ENCODE data around the gene ZNF195.
"Not testable (repeated sequence)": the region's sequence is repeated elsewhere in the genome, so short reads cannot be mapped to it uniquely, and the experiment has no call there.

ZNF195 gene

GRCh38 chr11:3402181-3402860 is 23.4 kb upstream of the ZNF195 start:
- not testable (repeated sequence) for DNase-seq (ENCODE audit: low spot score)

- DNase-seq (ENCODE audit: low spot score): not testable (repeated sequence)
Measured at GRCh38 chr11:3401052-3401451, 22.1 kb upstream of the ZNF195 start.

- not testable (repeated sequence) for DNase-seq (ENCODE audit: low spot score)
Measured at GRCh38 chr11:3398509-3398908, 19.6 kb upstream of the ZNF195 start.

- not testable (repeated sequence) for DNase-seq (ENCODE audit: low spot score)
Measured at GRCh38 chr11:3398106-3398505, 19.2 kb upstream of the ZNF195 start.

- not testable (repeated sequence) for DNase-seq (ENCODE audit: low spot score)
Measured at GRCh38 chr11:3397210-3397609, 18.3 kb upstream of the ZNF195 start.

- DNase-seq (ENCODE audit: low spot score): not testable (repeated sequence)
Measured at GRCh38 chr11:3395468-3395867, 16.5 kb upstream of the ZNF195 start.

GRCh38 chr11:3394956-3395355 is 16.0 kb upstream of the ZNF195 start:
- not testable (repeated sequence) for DNase-seq (ENCODE audit: low spot score)

GRCh38 chr11:3393450-3393849 is 14.5 kb upstream of the ZNF195 start:
- DNase-seq (ENCODE audit: low spot score): not testable (repeated sequence)

GRCh38 chr11:3382613-3383285 is 3.8 kb upstream of the ZNF195 start:
- no peak for DNase-seq (ENCODE audit: low spot score)

- no peak for DNase-seq (ENCODE audit: low spot score)
Measured at GRCh38 chr11:3381794-3382193, 2.8 kb upstream of the ZNF195 start.

- DNase-seq (ENCODE audit: low spot score): no peak
Measured at GRCh38 chr11:3380706-3381545, 2.0 kb upstream of the ZNF195 start.

GRCh38 chr11:3375552-3375951 is 3.4 kb downstream of the ZNF195 start:
- DNase-seq (ENCODE audit: low spot score): no peak

GRCh38 chr11:3370311-3370870 is 8.6 kb downstream of the ZNF195 start:
- DNase-seq (ENCODE audit: low spot score): no peak

- DNase-seq (ENCODE audit: low spot score): no peak
Measured at GRCh38 chr11:3369366-3369765, 9.6 kb downstream of the ZNF195 start.

GRCh38 chr11:3368199-3368598 is 10.7 kb downstream of the ZNF195 start:
- DNase-seq (ENCODE audit: low spot score): no peak

GRCh38 chr11:3367221-3367620 is 11.7 kb downstream of the ZNF195 start:
- no peak for DNase-seq (ENCODE audit: low spot score)

GRCh38 chr11:3359092-3359824 is 19.7 kb downstream of the ZNF195 start:
- no peak for DNase-seq (ENCODE audit: low spot score)

GRCh38 chr11:3357994-3358676 is 20.8 kb downstream of the ZNF195 start:
- no peak for DNase-seq (ENCODE audit: low spot score)

GRCh38 chr11:3357302-3357701 is 21.6 kb downstream of the ZNF195 start:
- no peak for DNase-seq (ENCODE audit: low spot score)

- no peak for DNase-seq (ENCODE audit: low spot score)
Measured at GRCh38 chr11:3356858-3357257, 22.1 kb downstream of the ZNF195 start.

- DNase-seq (ENCODE audit: low spot score): no peak
Measured at GRCh38 chr11:3353066-3353465, 25.9 kb downstream of the ZNF195 start.
